ENCODE results near the gene CCL16.

The CCL16 gene

GRCh38 chr17:35981246-35981645 is at the start of gene CCL16:
CCL16 (minus strand) TSS chr17:35981497; CDS start chr17:35981420, 77 bp downstream.
- TF ChIP-seq CTCF (IDR thresholded peaks at IDR 0.05; ENCODE audit: borderline replicate concordance, extremely low read depth, low read length, poor library complexity, severe bottlenecking) (no peak), EZH2 (IDR thresholded peaks at IDR 0.05; ENCODE audit: borderline replicate concordance, low read depth, low read length, severe bottlenecking) (no peak)
- Histone ChIP-seq H4K20me1 (ENCODE audit: insufficient read depth, low read length) (no peaks in the 10 kb centered on the region), H3K4me3 (ENCODE audit: low read depth in 1 of 2, low read length in 2 of 2) (no peak within 1 kb of the TSS), H3K79me2 (ENCODE audit: insufficient read depth, low read length) (no peaks in the 10 kb centered on the region), H3K27ac (ENCODE audit: low read length) (no peak within 1 kb of the TSS), H3K4me1 (ENCODE audit: insufficient read depth, low read length) (no peaks in the 10 kb centered on the region), H3K4me2 (ENCODE audit: insufficient read depth, low read length) (no peak within 1 kb of the TSS), H3K9me3 (ENCODE audit: insufficient read depth, low read length, severe bottlenecking) (no peaks in the 10 kb centered on the region), H3K36me3 (ENCODE audit: insufficient read depth, low read length) (no peaks in the 10 kb centered on the region), H3K9ac (ENCODE audit: low read depth, low read length) (no peak within 1 kb of the TSS), H3K27me3 (ENCODE audit: insufficient read depth, low read length, poor library complexity) (no peaks in the 10 kb centered on the region), H2AFZ (ENCODE audit: low read depth, low read length) (no peak within 1 kb of the TSS)
- DNase-seq (no peak), ATAC-seq (ENCODE audit: insufficient read depth, low read depth) (no peak)

- peaks cover 18% of the 10 kb centered on the region for H3K27me3 ChIP-seq (ENCODE audit: insufficient read depth, low read length, poor library complexity)
- no peak overlapping the region for H3K4me3 ChIP-seq (ENCODE audit: low read depth in 1 of 2, low read length in 2 of 2)
- no peak for DNase-seq
- H3K9me3 ChIP-seq (ENCODE audit: insufficient read depth, low read length, severe bottlenecking): no peaks in the 10 kb centered on the region
- H2AFZ ChIP-seq (ENCODE audit: low read depth, low read length): no peak overlapping the region
- no peaks in the 10 kb centered on the region for H3K79me2 ChIP-seq (ENCODE audit: insufficient read depth, low read length)
- peaks cover 18% of the 10 kb centered on the region for H3K4me1 ChIP-seq (ENCODE audit: insufficient read depth, low read length)
- H3K36me3 ChIP-seq (ENCODE audit: insufficient read depth, low read length): no peaks in the 10 kb centered on the region
- H3K4me2 ChIP-seq (ENCODE audit: insufficient read depth, low read length): no peak overlapping the region
- no peak overlapping the region for H3K9ac ChIP-seq (ENCODE audit: low read depth, low read length)
- no peaks in the 10 kb centered on the region for H4K20me1 ChIP-seq (ENCODE audit: insufficient read depth, low read length)
- H3K27ac ChIP-seq (ENCODE audit: low read length): no peak overlapping the region
- no peak for TF ChIP-seq EZH2 (IDR thresholded peaks at IDR 0.05; ENCODE audit: borderline replicate concordance, low read depth, low read length, severe bottlenecking)
- TF ChIP-seq CTCF (IDR thresholded peaks at IDR 0.05; ENCODE audit: borderline replicate concordance, extremely low read depth, low read length, poor library complexity, severe bottlenecking): no peak
- ATAC-seq (ENCODE audit: insufficient read depth, low read depth): no peak
Observed at GRCh38 chr17:36030956-36031355, 49.7 kb upstream of the CCL16 start.

GRCh38 chr17:36027761-36028160 is 46.5 kb upstream of the CCL16 start:
- no peak overlapping the region for H3K27ac ChIP-seq (ENCODE audit: low read length)
- peaks cover 16% of the 10 kb centered on the region for H3K27me3 ChIP-seq (ENCODE audit: insufficient read depth, low read length, poor library complexity)
- DNase-seq: no peak

More at GRCh38 chr17:36027761-36028160, 46.5 kb upstream of the CCL16 start:
- no peaks in the 10 kb centered on the region for H3K79me2 ChIP-seq (ENCODE audit: insufficient read depth, low read length)
- H3K9me3 ChIP-seq (ENCODE audit: insufficient read depth, low read length, severe bottlenecking): no peaks in the 10 kb centered on the region
- H3K4me2 ChIP-seq (ENCODE audit: insufficient read depth, low read length): no peak overlapping the region
- H4K20me1 ChIP-seq (ENCODE audit: insufficient read depth, low read length): no peaks in the 10 kb centered on the region
- no peak overlapping the region for H2AFZ ChIP-seq (ENCODE audit: low read depth, low read length)
- no peak for ATAC-seq (ENCODE audit: insufficient read depth, low read depth)
- H3K36me3 ChIP-seq (ENCODE audit: insufficient read depth, low read length): no peaks in the 10 kb centered on the region
- no peak overlapping the region for H3K4me3 ChIP-seq (ENCODE audit: low read depth in 1 of 2, low read length in 2 of 2)
- no peak for TF ChIP-seq CTCF (IDR thresholded peaks at IDR 0.05; ENCODE audit: borderline replicate concordance, extremely low read depth, low read length, poor library complexity, severe bottlenecking)
- no peak for TF ChIP-seq EZH2 (IDR thresholded peaks at IDR 0.05; ENCODE audit: borderline replicate concordance, low read depth, low read length, severe bottlenecking)
- peaks cover 18% of the 10 kb centered on the region for H3K4me1 ChIP-seq (ENCODE audit: insufficient read depth, low read length)
- no peak overlapping the region for H3K9ac ChIP-seq (ENCODE audit: low read depth, low read length)

Data from DND-41 (cell line).